Loucy (cell line): ENCODE results near the gene C1orf94.

Source experiments
- H2AFZ ChIP-seq: fragments of 200-600 bp; sonication (generic); 2 replicates; pipeline ENCODE4 v1.6.0; 2016; ENCODE audit warnings: antibody characterized with exemption, mild to moderate bottlenecking, low read length, moderate library complexity
- H3F3A ChIP-seq: fragments of 200-600 bp; 2 replicates; pipeline ENCODE4 v1.6.0; 2016; ENCODE audit warnings: antibody characterized with exemption, low read depth, mild to moderate bottlenecking
- H3K27me3 ChIP-seq: fragments of 200-600 bp; sonication (generic); 2 replicates; pipeline ENCODE4 v1.6.1; 2014; ENCODE audit warnings: low read length, mild to moderate bottlenecking; ENCODE audit not compliant: insufficient read depth, poor library complexity, severe bottlenecking
- H3K36me3 ChIP-seq: fragments of 200-600 bp; sonication (generic); 2 replicates; pipeline ENCODE4 v1.6.1; 2016; ENCODE audit warnings: low read length; ENCODE audit not compliant: insufficient read depth
- H3K4me1 ChIP-seq: fragments of 200-600 bp; sonication (generic); 2 replicates; pipeline ENCODE4 v1.5.1; 2014; ENCODE audit warnings: low read length, mild to moderate bottlenecking; ENCODE audit not compliant: insufficient read depth, poor library complexity, severe bottlenecking
- H3K4me2 ChIP-seq: fragments of 200-600 bp; sonication (generic); 2 replicates; pipeline ENCODE4 v1.6.0; 2014; ENCODE audit warnings: antibody characterized with exemption, low read length, low read depth, mild to moderate bottlenecking; ENCODE audit not compliant: poor library complexity, severe bottlenecking
- H3K4me3 ChIP-seq: fragments of 200-600 bp; sonication (generic); 2 replicates; pipeline ENCODE4 v1.5.1; 2014; ENCODE audit warnings: low read length, mild to moderate bottlenecking, mixed read lengths; ENCODE audit not compliant: poor library complexity, severe bottlenecking
- H3K79me2 ChIP-seq: fragments of 200-600 bp; sonication (generic); 2 replicates; pipeline ENCODE4 v1.6.1; 2014; ENCODE audit warnings: low read length; ENCODE audit not compliant: insufficient read depth
- H3K9ac ChIP-seq: fragments of 200-600 bp; sonication (generic); 2 replicates; pipeline ENCODE4 v1.6.0; 2014; ENCODE audit warnings: mild to moderate bottlenecking, low read depth, low read length, moderate library complexity; ENCODE audit not compliant: poor library complexity, severe bottlenecking
- H3K9me2 ChIP-seq: fragments of 200-600 bp; sonication (generic); replicated peaks from 2 replicates; pipeline ENCODE4 v1.6.1; 2016; ENCODE audit warnings: low read depth, low read length, mixed read lengths
- H3K9me3 ChIP-seq: fragments of 200-600 bp; sonication (generic); 2 replicates; pipeline ENCODE4 v1.6.1; 2014; ENCODE audit warnings: mild to moderate bottlenecking, antibody characterized with exemption, low read length, low read depth; ENCODE audit not compliant: insufficient read depth
- H4K20me1 ChIP-seq: fragments of 200-600 bp; sonication (generic); 2 replicates; pipeline ENCODE4 v1.6.0; 2014; ENCODE audit warnings: antibody characterized with exemption, low read length, mild to moderate bottlenecking; ENCODE audit not compliant: insufficient read depth, poor library complexity, severe bottlenecking
- CTCF ChIP-seq: fragments of 200-600 bp; sonication (generic); conservative IDR thresholded peaks from 2 replicates; pipeline ENCODE4 v1.5.1; 2014; ENCODE audit warnings: mild to moderate bottlenecking, antibody characterized with exemption, low read length
- EZH2phosphoT487 ChIP-seq: fragments of 200-600 bp; IDR thresholded peaks from 2 replicates; pipeline ENCODE4 v1.6.1; 2018; ENCODE audit warnings: antibody characterized with exemption, mild to moderate bottlenecking, moderate library complexity, borderline replicate concordance

C1orf94 gene

DNA sequence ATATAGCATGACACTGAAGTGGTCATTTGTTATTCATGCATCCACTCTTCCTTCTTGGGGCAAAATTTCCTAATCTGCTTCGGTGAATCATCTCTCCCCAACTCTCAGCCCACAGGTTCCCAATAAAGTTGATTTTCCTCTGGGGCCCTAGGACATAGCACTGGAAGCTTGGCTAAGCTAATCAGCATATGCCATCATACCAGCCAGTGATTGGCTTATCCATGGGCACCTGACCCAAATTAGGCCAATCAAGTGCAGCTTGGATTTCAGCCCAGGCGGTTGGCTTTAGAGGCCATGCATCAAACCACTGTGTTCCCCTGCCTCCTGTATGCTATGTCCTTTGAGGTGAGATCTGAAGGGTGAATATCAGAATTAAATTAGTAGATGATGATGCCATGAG is 58.9 kb downstream of the C1orf94 start:
- TF ChIP-seq EZH2phosphoT487 (no peak), CTCF (no peak)
- no peaks in the 10 kb centered on the region for H3K4me1 ChIP-seq
- no peak overlapping the region for H3K4me2 ChIP-seq
- H3K36me3 ChIP-seq = no peaks in the 10 kb centered on the region
- H3K9ac ChIP-seq = no peak overlapping the region
- H3K27me3 ChIP-seq = no peaks in the 10 kb centered on the region
- H3K79me2 ChIP-seq = no peaks in the 10 kb centered on the region
- no peaks in the 10 kb centered on the region for H3K9me2 ChIP-seq
- H3F3A ChIP-seq = no peaks in the 10 kb centered on the region
- H3K4me3 ChIP-seq = no peak overlapping the region
- no peaks in the 10 kb centered on the region for H4K20me1 ChIP-seq
- no peak overlapping the region for H2AFZ ChIP-seq
- no peaks in the 10 kb centered on the region for H3K9me3 ChIP-seq

- Histone ChIP-seq H3K9me2 (no peaks in the 10 kb centered on the region), H3K27me3 (no peaks in the 10 kb centered on the region), H3K9ac (no peak overlapping the region), H3K4me1 (no peaks in the 10 kb centered on the region), H3K36me3 (no peaks in the 10 kb centered on the region), H3K9me3 (no peaks in the 10 kb centered on the region), H3K4me2 (no peak overlapping the region), H3F3A (no peaks in the 10 kb centered on the region), H4K20me1 (no peaks in the 10 kb centered on the region), H2AFZ (no peak overlapping the region), H3K79me2 (no peaks in the 10 kb centered on the region), H3K4me3 (no peak overlapping the region)
- TF ChIP-seq CTCF = no peak
- no peak for TF ChIP-seq EZH2phosphoT487
These were observed 59.4 kb downstream of the C1orf94 start for GRCh38 chr1:34236089-34236488.

- Histone ChIP-seq H3F3A (no peaks in the 10 kb centered on the region), H2AFZ (no peak overlapping the region), H3K79me2 (no peaks in the 10 kb centered on the region), H3K9me2 (no peaks in the 10 kb centered on the region), H3K4me2 (no peak overlapping the region), H3K4me3 (no peak overlapping the region), H4K20me1 (no peaks in the 10 kb centered on the region), H3K36me3 (no peaks in the 10 kb centered on the region), H3K9me3 (no peaks in the 10 kb centered on the region), H3K9ac (no peak overlapping the region), H3K4me1 (no peaks in the 10 kb centered on the region), H3K27me3 (no peaks in the 10 kb centered on the region)
- TF ChIP-seq EZH2phosphoT487 (no peak), CTCF (no peak)
These were observed 60.6 kb downstream of the C1orf94 start for GRCh38 chr1:34237151-34237815.
